Measurements from ENCODE around the gene MYCBPAP.

The MYCBPAP gene

GRCh38 chr17:50576864-50577263 is 68.6 kb downstream of the MYCBPAP start:
- DNase-seq: no peak

DNA sequence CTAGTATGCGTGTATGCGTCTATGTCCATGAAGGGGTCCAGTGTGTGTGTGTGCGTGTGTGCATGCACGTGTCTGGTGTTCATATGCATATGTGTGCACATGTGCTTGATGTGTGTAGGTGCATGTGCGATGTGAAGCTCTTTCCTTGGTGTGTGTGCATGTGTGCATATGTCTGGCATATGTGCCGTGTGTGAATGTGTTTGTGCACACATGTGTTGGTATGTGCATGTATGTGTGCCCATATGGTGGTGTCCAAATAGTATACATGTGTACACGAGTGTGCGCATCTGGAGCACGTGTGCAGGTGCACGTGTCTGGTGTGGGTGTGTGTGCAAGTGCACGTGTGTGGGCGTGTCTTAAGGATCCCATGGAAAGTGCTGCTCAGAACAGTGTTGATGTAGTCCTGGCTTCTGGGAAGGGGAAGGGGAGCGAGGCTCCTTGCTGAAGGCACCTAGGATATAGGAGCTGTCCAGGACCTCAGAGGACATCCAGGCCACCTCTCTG is 69.3 kb downstream of the MYCBPAP start:
- DNase-seq: no peak

GRCh38 chr17:50578173-50578572 is 69.9 kb downstream of the MYCBPAP start:
- no peak for DNase-seq

- DNase-seq: no peak
Measured at GRCh38 chr17:50579399-50579798, 71.2 kb downstream of the MYCBPAP start.

DNA sequence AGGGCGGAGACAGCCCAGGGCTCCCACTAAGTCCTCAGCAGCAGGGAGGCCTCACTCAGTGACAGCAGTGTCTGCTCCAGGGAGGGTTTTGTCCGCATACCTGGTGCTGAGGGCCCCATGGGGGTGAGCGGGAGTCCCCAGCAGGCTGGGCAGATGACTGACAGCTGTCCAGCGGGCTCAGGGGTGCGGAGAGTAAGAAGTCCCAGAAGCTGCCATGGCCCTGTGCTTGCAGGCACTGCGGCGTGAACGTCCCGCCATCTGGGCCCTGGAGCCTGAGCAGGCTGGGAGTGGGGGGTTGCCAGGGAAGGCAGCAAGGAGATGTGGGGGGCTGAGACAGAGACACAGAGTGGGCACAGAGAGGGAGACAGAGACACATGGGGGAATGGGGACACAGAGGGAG is 72.4 kb downstream of the MYCBPAP start:
- DNase-seq: no peak

Data from C1 segment of cervical spinal cord (tissue), 14 donors.